DOHH2 (cell line): ENCODE measurements around the gene ZNF74.

Source experiments
- H3F3A ChIP-seq: fragments of 200-600 bp; sonication (generic), shearing (Covaris generic); 2 replicates; pipeline ENCODE4 v1.6.0; 2016; ENCODE audit warnings: antibody characterized with exemption, mild to moderate bottlenecking; ENCODE audit not compliant: control insufficient read depth, insufficient read depth
- H3K27ac ChIP-seq: fragments of 200-600 bp; sonication (generic); 2 replicates; pipeline ENCODE4 v1.5.1; 2014; ENCODE audit warnings: low read depth, mild to moderate bottlenecking, low read length, moderate library complexity
- H3K27me3 ChIP-seq: fragments of 200-600 bp; sonication (generic); 2 replicates; pipeline ENCODE4 v1.6.1; 2014; ENCODE audit warnings: mild to moderate bottlenecking, low read length, mixed read lengths; ENCODE audit not compliant: control insufficient read depth
- H3K36me3 ChIP-seq: fragments of 200-600 bp; sonication (generic); 2 replicates; pipeline ENCODE4 v1.6.1; 2014; ENCODE audit warnings: mild to moderate bottlenecking, low read length, moderate library complexity, mixed read lengths; ENCODE audit not compliant: control insufficient read depth
- H3K4me1 ChIP-seq: fragments of 200-600 bp; sonication (generic); 2 replicates; pipeline ENCODE4 v1.6.1; 2014; ENCODE audit warnings: mild to moderate bottlenecking, low read length, mixed read lengths; ENCODE audit not compliant: control insufficient read depth
- H3K4me2 ChIP-seq: fragments of 200-600 bp; sonication (generic); 2 replicates; pipeline ENCODE4 v1.6.0; 2014; ENCODE audit warnings: mild to moderate bottlenecking, low read length, moderate library complexity
- H3K4me3 ChIP-seq: fragments of 200-600 bp; sonication (generic); 2 replicates; pipeline ENCODE4 v1.5.1; 2014; ENCODE audit warnings: mild to moderate bottlenecking, low read length, mixed read lengths
- H3K79me2 ChIP-seq: fragments of 200-600 bp; sonication (generic); 2 replicates; pipeline ENCODE4 v1.6.1; 2014; ENCODE audit warnings: mild to moderate bottlenecking, low read length, mixed read lengths; ENCODE audit not compliant: control insufficient read depth
- H3K9me2 ChIP-seq: fragments of 200-600 bp; sonication (generic); replicated peaks from 2 replicates; pipeline ENCODE4 v1.6.1; 2014; ENCODE audit warnings: mild to moderate bottlenecking, low read length, mixed read lengths; ENCODE audit not compliant: control insufficient read depth
- H3K9me3 ChIP-seq: fragments of 200-600 bp; sonication (generic); 2 replicates; pipeline ENCODE4 v1.6.1; 2014; ENCODE audit warnings: antibody characterized with exemption, low read length, mixed read lengths; ENCODE audit not compliant: control insufficient read depth, insufficient read depth
- H4K20me1 ChIP-seq: fragments of 200-600 bp; sonication (generic); 2 replicates; pipeline ENCODE4 v1.6.0; 2014; ENCODE audit warnings: low read depth, mild to moderate bottlenecking, antibody characterized with exemption, low read length, moderate library complexity; ENCODE audit not compliant: control insufficient read depth, insufficient read depth
- CTCF ChIP-seq: fragments of 200-600 bp; sonication (generic); IDR thresholded peaks from one replicate; pipeline ENCODE4 v1.5.1; 2014; ENCODE audit warnings: antibody characterized with exemption, mild to moderate bottlenecking, low read depth, low read length; ENCODE audit not compliant: poor library complexity, severe bottlenecking
- EZH2phosphoT487 ChIP-seq: fragments of 200-600 bp; sonication (generic); IDR thresholded peaks from 2 replicates; pipeline ENCODE4 v1.6.1; 2017; ENCODE audit warnings: borderline replicate concordance, mild to moderate bottlenecking, antibody characterized with exemption, low read length, moderate library complexity, mixed read lengths

ZNF74 gene

GRCh38 chr22:20405291-20405930, 11.5 kb downstream of the ZNF74 start:
- Histone ChIP-seq H3K9me3 (no peaks in the 10 kb centered on the region), H4K20me1 (no peaks in the 10 kb centered on the region), H3K36me3 (no peaks in the 10 kb centered on the region), H3K9me2 (no peaks in the 10 kb centered on the region), H3K27me3 (no peaks in the 10 kb centered on the region), H3K4me3 (no peak overlapping the region), H3K4me1 (peaks cover 4% of the 10 kb centered on the region; the same call in 1 of the 2 replicates), H3K27ac (no peak overlapping the region), H3F3A (no peaks in the 10 kb centered on the region), H3K4me2 (no peak overlapping the region), H3K79me2 (no peaks in the 10 kb centered on the region)
- no peak for TF ChIP-seq EZH2phosphoT487
- no peak for TF ChIP-seq CTCF

GRCh38 chr22:20405931-20406685, 12.2 kb downstream of the ZNF74 start:
- Histone ChIP-seq H3K27me3 (no peaks in the 10 kb centered on the region), H3K4me3 (no peak overlapping the region), H3K9me3 (no peaks in the 10 kb centered on the region), H3K9me2 (no peaks in the 10 kb centered on the region), H3K36me3 (no peaks in the 10 kb centered on the region), H3F3A (no peaks in the 10 kb centered on the region), H3K4me1 (peaks cover 3% of the 10 kb centered on the region; the same call in 1 of the 2 replicates), H4K20me1 (no peaks in the 10 kb centered on the region), H3K79me2 (no peaks in the 10 kb centered on the region), H3K4me2 (no peak overlapping the region), H3K27ac (no peak overlapping the region)
- TF ChIP-seq EZH2phosphoT487, result no peak
- TF ChIP-seq CTCF, result peak; percentile 14

DNA sequence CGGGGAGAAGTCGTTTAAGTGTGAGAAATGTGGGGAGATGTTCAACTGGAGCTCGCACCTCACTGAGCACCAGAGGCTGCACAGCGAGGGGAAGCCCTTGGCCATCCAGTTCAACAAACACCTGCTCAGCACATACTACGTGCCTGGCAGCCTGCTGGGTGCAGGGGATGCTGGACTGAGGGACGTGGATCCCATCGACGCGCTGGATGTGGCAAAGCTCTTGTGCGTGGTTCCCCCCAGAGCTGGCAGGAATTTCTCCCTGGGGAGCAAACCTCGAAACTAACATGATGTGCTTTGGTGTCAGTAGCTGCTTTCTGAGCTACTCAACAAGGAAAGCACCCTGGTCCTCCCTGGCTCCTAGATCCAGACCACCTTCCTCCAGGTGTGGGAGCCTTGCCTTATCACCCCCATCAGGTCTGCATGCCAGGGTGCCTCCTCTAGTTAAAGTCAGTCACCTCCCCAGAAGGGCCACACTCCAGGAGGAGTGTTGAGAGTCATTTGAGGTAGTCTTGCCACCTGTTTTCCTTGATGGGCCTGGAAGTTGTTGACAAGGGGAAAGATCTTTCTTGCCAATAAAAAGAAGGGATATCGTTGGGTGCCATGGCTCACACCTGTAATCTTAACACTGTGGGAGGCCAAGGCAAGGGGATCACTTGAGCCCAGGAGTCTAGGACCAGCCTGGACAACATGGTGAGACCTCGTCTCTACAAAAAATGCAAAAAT, 12.9 kb downstream of the ZNF74 start:
- Histone ChIP-seq H3K9me3 (no peaks in the 10 kb centered on the region), H3K4me3 (no peak overlapping the region), H3K36me3 (no peaks in the 10 kb centered on the region), H3K9me2 (no peaks in the 10 kb centered on the region), H3K4me1 (no peaks in the 10 kb centered on the region), H3K4me2 (no peak overlapping the region), H3K79me2 (no peaks in the 10 kb centered on the region), H4K20me1 (no peaks in the 10 kb centered on the region), H3K27me3 (no peaks in the 10 kb centered on the region), H3F3A (no peaks in the 10 kb centered on the region), H3K27ac (no peak overlapping the region)
- TF ChIP-seq EZH2phosphoT487 (no peak), CTCF (no peak)
